GM12875 (cell line): ENCODE data around the gene TMUB1.
"Not testable (repeated sequence)": the region's sequence is repeated elsewhere in the genome, so short reads cannot be mapped to it uniquely, and the experiment has no call there.

ENCODE experiments used
- H3K4me3 ChIP-seq: one replicate; pipeline ENCODE4 v1.5.1; 2011; ENCODE audit warnings: low read depth, low read length, control low read depth
- CTCF ChIP-seq: IDR thresholded peaks from 2 replicates; pipeline ENCODE4 v1.5.1; 2011; ENCODE audit warnings: low read depth, mild to moderate bottlenecking, control low read depth, inconsistent platforms, low read length, moderate library complexity, borderline replicate concordance; ENCODE audit not compliant: insufficient read depth

The TMUB1 gene

DNA sequence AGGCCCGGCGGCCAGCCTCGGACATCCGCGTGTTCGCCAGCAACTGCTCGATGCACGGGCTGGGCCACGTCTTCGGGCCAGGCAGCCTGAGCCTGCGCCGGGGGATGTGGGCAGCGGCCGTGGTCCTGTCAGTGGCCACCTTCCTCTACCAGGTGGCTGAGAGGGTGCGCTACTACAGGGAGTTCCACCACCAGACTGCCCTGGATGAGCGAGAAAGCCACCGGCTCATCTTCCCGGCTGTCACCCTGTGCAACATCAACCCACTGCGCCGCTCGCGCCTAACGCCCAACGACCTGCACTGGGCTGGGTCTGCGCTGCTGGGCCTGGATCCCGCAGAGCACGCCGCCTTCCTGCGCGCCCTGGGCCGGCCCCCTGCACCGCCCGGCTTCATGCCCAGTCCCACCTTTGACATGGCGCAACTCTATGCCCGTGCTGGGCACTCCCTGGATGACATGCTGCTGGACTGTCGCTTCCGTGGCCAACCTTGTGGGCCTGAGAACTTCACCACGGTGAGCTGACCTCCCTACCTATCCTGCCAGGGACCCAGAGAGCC lies 34.3 kb downstream of the TMUB1 start:
- no peak for TF ChIP-seq CTCF
- no peak overlapping the region for H3K4me3 ChIP-seq

- no peak within 1 kb of the TSS for H3K4me3 ChIP-seq
- TF ChIP-seq CTCF = no peak
Observed at GRCh38 chr7:151047976-151048815, 35.1 kb downstream of the TMUB1 start, which contains the start of gene ASIC3. ASIC3 (plus strand) TSS chr7:151048531; CDS start chr7:151048886, 355 bp downstream.

DNA sequence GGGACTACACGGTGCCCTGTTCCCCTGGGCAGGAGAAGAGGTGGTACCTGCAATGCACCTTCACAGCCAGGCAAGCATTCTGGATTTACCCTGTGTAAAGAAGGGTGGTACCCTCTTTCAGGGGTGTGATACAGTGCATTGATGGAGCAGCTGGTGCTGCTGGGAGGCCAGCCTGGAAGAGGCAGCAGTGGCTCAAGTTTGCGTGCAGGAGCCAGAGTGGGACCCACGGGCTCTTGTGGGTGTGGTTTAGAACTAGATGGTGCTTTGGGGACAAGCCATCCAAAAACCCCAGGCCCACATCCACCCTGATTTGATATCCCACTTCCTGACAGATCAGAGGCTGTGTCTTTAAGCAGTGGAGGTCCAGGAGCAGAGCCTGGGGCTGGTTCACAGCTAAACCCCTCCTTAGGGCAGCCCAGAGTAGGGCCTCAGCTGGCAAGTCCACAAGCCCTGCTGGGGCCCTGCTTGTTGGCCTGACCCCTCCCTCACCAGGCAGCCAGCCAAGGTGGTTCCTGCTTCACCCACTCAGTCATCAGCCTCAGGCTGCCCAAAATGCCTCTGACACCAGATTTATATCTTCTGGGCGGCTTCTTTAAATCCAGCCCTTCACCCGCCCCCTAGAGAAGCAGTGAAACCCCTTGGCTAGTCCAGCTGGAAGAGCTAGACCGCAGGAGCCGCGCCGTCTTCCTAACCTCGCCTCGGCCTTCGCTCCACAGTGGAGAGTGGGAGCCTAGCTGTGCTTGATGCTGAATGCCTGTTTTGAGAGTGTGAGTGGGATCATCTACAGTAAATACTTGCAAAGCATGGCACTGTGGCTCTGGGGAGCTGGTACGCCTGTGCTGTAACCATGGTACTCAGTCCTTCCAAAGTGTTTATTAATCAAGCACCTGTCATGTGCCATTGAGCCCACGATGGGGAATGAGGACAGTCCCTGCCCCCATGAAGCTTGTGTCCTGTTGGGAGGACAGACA lies 36.4 kb downstream of the TMUB1 start:
- no peak overlapping the region for H3K4me3 ChIP-seq
- no peak for TF ChIP-seq CTCF

GRCh38 chr7:151045967-151046366 lies 37.3 kb downstream of the TMUB1 start:
- H3K4me3 ChIP-seq = no peak overlapping the region
- no peak for TF ChIP-seq CTCF

DNA sequence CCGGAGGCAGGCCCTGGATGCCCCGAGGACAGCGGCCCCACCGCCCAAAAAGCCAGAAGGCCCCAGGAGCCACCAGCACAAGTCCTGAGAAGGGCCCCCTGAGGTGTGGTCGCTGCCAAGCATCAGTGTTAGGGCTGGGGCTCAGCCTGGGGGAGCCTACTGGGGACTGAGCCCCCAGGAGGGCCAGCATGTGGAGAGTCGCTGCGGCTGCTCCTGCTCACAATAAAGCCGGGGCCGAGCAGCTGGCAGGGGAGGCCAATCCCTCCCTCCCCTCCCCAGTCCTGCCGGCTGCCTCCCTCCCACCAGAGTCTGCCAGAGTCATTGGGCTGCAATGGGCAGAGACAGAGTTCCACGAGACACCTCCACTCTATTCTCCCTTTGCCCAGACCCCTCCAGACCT lies 38.0 kb downstream of the TMUB1 start:
- no peak overlapping the region for H3K4me3 ChIP-seq
- TF ChIP-seq CTCF = no peak

GRCh38 chr7:151043959-151044358 lies 39.3 kb downstream of the TMUB1 start:
- TF ChIP-seq CTCF = no peak
- no peak overlapping the region for H3K4me3 ChIP-seq

GRCh38 chr7:151043449-151043848 lies 39.8 kb downstream of the TMUB1 start:
- H3K4me3 ChIP-seq = not testable (repeated sequence)
